GM21576 (cell line): ENCODE data around the gene PLEKHA7.

Experiments
- ATAC-seq: cut with Tn5 transposase; IDR thresholded peaks from one replicate; pipeline ENCODE4 v1.9.1; 2021; ENCODE audit warnings: mild to moderate bottlenecking, moderate library complexity; ENCODE audit not compliant: unreplicated experiment

The PLEKHA7 gene

DNA sequence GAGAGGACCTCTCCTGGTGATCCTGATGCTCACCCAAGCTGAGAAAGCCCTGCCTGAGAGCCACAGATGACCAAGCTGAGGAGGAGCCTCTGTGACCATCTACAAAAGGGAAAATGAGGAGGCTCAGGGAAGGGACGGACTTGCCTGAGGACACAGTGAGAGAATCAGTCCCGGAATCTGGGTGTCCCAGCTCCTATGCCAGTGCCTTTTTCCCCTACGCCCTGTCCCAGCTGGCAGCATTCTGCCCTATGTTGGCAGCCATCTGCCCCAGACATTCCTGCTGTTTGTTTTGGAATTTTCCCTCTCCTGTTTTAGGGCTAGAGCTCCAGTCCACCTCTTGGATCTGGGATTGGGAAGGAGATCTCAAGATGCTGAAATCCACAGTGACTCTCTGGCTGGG, 221.2 kb downstream of the PLEKHA7 start:
- no peak for ATAC-seq

DNA sequence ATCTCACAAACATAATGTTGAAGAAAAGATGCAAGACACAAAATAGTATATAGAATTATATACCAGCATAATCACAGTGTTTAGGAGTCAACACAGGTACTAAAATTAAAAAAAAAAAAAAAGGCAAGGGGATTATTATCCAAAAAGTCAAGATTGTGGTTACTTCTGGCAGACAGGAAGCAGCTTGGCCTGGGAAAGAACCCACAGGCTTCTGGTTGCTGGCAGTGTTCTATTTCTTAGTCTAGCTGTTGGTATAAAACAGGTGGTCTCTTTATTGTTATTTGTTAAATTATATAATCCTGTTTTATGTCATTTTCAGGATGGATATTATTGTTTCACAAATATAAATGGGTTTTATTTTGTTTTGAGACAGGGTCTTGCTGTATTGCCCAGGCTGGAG, 221.8 kb downstream of the PLEKHA7 start:
- ATAC-seq: no peak

DNA sequence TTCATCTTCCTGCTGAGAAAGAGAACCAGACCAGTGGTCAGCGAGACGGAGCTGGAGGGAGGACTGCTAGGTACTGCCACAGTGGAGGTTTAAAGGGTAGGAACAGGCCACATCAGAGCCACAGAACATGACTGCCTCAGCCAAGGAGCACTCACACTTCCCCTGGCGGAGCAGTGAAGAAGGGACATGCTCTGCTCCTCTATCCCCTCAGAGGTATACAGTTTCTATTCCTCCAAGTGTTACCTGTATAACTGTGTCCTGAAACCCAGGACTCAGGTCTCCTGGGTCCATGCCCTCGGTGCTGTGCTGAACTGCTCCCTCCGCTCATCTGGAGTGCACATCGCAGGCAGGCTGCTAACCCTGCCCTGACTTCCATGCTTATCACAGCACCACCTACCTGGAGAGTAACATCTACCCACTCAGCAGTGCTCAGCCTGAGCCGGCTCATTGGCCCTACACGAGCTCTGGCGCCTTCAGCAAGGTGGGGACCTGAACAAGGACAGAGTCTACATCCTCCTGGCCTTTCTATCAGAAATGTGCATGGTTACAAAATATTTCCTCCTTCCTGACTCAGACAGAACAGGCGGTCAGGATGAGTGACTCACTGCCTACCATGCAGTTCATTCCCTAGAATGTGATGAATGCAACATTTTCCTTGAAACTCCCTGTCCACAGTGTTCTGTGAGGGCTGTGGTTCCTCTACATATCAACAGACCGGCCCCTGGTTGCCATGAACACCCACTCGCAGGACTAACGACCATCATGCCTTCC, 222.8 kb downstream of the PLEKHA7 start:
- no peak for ATAC-seq

DNA sequence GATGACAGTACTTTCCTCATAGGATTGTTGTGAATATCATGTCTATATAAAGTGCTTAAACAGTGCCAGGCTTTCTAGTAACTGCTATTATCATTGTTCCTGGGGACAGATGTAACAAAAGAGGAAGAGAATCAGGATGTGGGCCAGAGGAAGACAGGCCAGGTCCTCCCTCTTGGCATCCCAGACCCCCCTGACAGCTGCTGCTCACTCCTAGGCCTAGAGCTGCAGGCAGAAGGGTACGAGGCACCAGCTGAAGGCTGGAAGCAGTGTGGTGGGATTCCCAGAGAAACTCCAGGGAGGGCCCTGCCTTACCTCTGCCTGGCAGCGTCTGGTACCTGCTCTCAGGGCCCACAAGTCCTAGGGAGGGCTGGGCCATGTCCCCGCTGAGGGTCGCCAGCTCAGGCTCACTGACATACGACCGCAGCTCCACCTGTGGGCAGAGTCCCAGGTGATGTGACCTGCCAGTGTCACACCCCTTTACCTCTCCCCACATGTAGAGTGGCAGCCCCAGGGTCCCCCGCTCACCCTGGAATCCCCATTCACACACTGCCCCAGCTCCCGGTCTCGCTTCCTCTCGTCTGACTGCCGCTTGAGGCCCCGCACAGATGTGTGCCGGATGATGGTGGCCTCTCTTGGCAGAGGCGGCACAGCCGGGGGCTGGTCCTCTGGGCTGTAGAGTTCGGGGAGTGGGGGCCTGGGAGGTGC, 223.6 kb downstream of the PLEKHA7 start:
- no peak for ATAC-seq

DNA sequence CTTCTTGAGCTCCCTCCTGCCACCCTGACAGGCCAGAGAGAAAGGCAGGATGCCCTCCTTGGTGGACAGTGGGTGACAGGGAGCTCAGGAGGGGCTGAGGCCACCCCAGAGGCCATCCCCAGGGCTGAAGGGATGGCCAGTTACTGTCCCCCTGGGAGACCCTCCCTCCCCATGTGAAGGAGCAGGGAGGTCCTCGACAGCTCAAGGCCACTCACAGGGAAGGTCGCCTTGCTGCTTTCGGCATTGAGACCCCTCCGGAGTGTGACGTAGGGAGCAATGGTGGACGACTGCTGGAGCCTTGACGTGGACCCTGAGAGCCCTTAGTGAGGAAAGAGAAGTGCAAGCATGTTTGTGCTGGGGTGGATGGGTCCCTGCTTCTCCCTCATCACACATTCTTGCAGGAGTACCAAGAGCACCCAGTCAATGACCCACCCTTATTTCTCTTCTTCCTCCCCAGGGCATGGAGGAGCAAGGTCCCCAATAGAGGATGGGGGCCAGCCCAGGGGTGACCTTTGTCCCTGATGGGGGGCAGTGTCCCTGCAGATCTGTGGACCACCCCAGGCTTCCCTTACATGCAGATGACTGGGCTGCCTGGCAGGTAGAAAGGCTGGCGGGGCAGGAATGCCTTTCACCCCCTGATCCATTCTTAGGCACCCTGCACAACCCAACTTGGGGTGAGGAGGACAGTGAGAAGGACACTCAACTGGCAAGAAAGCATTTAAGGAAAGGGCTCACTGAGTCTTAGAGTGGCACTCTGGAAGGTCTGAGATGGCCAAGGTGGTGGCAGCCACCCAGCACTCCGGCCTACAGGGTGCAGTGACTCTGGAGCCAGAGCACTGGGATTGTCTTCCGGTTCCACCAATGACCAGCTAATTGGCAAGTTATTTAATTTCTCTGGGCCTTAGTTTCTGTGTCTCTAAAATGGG, 224.4 kb downstream of the PLEKHA7 start:
- no peak for ATAC-seq

DNA sequence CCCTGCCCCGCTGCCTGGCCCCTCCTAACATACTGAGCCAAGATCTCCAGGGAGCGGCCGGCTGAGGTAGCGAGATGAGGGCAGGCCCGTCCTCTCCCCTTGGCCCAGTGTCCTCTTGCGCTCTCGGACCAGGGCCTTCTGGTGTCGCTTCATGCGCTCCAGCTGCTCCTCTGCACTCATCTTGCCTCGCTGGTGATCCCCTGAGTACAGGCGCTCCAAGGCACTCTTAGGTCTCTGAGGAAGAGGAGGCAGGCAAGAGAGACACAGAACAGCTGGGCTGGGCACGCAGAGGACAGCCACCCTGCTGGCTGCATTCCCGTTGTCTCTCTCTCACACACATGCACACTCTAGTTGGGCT, 225.2 kb downstream of the PLEKHA7 start:
- no peak for ATAC-seq

DNA sequence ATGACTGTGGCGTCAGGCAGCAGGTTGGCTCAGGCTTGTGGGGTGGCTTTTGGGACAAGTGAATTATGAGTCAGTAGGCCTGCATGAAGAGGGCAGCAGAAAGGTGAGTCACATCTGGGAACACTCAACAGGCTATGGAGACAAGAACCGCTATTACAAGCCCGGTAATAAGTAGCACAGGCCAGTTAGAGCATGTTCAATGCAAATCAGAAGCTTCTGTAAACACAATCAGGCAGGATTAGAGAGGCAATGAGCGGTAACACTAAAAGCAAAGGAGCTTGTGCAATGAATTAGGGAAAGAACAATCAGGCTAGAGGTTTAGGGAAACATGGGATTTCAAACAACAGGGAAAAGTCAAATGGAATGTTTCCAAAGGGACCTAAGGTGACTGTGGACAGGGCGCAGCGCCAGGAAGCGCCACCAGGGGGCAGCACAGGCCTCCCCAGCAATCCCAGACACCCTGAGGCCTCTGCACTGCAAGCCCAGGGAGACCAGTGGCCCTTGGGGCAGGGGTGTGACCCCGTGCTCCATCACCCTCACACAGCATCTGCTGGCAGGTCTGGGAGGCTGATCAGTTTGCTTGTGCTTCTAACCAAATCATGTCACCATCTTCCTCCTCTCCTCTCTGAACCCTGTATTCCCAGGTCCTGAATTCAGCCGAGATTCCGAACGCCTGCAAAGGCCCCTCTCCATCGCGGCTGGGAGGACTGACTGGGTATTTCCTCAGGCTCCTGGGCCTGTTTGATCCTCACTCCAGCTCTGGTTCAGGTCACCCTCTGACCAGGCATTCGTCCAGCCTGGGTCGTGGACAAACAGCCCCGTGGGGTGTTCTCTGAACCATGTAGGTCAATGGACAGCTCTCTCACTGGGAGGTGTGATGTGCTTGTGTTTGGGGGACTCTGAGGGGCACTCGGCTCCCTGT, 225.8 kb downstream of the PLEKHA7 start:
- ATAC-seq: peak; percentile 61

DNA sequence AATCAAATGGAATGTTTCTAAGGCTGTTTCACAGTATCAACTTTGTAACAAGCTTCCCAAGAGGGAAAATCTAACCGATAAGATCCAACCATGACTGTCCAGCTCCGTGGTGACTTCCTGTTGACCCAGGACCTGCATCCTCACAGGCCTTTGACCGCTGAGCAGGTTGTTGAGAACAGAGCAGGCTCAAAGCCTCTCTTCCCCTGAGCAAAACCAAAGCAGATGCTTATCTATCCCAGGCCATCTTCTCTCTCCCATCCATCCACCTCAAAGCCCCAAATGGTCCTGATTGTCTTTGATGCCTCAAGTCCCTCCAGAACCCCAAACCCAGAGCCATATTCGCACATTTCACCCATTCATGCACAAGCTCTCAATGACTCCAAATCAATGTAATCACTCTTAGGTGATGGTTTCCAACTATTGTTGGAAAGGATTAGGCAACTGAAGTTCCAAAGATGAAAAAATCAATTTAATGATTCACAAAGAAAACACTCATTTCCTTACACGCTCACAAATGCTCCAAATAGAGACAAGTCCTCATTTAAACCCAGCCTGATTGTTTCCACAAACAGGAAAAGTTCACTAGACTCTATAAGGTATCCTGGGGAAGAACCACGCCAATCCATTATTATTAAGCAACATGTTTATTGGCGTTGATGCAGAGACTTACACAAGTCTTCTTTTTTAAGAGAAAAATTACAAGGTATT, 227.0 kb downstream of the PLEKHA7 start:
- no peak for ATAC-seq

DNA sequence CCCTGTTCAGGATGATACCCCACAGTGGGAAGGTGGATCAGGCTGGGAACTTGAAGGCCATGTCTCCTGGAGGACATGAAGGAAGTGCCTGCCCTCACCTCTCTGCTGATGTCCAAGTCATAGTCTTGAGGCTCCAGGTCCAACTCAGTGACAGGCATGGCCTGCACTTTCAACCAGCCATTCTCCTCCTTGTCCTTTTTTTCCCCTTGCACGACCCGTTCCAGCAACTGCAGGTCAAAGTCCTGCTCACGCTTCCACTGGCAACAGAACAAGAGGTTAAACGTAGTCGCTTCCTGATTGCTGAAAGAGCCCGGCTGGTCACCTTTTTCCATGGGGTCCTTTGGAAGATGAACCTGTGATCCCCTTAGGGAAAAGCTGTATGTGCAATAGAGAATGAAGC, 228.1 kb downstream of the PLEKHA7 start:
- ATAC-seq: no peak

DNA sequence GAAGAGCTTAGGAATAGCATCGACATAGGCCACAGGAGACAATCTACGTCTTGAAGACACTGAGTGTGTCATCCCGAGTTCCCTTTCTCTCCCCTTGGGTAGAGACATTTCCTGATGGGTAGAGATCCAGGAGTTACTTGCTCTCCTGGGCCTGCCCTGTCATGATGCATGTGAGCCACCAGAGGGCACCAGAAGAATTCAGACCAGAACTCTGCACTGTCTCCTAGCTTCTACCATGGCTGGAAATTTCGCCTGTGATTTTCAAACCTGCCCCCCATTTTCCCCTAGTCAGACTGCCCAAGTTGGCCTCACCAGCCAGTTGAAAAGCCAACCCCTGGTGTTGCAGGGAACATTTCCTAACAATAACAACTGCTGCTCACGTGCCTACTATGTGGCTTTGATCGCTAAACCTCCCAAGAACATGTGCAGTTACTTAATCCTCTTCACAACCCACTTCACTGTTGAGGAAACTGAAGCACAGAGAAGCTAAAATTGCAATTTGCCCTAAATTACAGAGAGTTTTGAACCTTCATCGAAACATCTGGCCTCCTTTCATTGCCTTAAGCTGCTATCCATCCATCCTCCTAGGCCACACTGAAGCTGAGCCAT, 228.6 kb downstream of the PLEKHA7 start:
- ATAC-seq: peak; percentile 81

DNA sequence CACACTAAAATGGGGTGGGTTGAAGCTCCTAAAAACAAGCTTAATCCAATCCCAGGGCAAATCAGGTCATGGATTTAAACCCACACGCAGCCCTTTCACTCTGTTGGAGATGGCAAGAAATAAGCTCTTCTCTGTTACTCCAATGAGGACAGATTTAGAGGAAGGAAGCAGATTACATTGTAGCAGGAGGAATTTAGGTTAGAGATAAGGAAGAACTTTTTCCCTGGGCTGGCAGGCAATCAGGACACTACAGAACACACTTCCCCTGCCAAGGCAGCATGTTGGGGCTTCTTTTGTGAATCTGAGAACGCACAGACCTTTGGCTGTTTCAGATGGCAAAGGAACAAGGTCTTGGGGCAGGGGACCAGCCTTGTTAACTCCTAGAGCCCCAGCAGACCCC, 229.5 kb downstream of the PLEKHA7 start:
- ATAC-seq: no peak

DNA sequence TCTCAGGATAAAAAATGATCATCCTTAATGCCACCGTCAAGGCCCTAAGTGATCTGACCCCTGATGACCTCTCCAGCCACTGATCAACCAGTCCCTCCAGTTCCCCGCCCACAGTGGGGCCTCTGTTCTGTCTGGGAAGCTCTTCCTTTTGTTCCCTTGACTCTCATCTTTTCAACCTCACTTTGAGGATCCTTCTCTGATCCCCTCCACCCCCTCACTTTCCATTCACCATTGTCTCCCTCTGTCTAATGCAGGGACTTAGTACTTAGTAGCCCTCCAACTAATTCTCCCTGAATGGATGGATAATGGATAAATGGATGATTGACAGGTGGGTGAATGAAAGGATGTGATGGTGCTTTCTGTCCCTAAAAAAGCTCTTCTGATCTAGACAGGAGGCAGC, 230.1 kb downstream of the PLEKHA7 start:
- ATAC-seq: no peak

DNA sequence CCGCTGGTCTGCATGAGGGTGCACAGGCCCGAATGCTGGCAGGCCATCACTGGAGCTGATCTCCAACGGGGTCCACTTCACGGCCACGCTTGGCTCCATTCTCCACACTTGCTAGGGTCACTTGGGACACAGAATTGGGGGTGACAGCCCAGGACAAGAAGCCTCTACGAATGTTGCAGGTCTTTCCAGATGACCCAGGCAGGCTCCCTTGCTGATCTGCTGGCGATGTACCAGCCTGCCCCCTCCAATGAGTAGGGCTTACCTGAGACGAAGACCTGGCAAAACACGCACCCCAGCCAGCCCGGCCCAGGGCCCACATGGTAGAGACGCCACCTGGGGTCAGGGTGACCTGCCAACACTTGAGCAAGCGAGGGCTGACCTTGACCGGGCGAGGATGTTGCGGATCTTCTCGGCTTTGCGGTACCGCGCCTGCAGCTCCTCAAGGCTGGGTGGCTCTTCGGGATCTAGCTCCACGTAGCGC, 230.9 kb downstream of the PLEKHA7 start:
- no peak for ATAC-seq

DNA sequence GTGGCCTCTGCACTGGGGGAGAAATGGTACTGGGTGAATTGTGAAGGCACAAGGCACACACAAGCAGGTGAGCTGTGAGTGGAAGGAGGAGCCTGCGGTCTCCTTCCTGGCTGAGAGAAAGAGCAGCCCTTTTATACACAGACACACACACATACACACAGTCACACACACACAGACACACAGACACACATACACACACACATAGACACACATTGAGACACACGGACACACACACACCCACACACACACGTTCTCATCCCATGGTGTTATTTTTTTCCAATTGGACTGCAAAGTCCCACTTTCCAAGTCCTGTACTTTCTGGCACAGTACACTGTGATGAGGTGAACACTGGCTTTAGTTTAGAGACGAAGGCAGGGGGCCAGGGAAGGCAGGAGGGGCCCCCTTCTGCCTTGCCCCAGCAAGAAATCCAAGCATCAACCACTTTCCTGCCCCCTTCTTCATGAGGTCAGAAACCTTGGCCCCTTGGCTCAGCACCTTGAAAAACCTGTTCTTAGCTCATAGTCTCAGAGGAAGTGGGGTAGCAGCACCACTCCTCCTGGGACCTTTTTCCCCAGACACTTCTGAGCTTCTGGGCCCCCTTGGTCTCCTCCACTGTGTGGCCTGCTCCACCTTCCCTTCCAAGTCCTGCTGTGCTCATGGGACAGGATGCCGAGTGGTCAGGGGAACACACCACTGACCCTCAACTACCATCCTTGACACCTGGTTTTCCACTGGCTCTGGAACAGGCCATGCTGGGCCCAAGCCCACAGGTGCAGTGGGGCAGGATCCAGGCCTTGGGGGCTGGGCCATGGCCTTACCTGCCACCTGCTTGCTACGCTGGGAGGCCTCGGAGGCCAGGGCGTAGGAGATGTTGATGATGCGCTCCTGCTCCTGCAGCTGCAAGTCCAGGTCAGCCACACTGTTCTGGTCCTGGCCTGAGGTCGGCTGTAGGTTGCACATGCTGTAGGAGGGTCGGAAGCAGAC, 232.0 kb downstream of the PLEKHA7 start:
- ATAC-seq: no peak

DNA sequence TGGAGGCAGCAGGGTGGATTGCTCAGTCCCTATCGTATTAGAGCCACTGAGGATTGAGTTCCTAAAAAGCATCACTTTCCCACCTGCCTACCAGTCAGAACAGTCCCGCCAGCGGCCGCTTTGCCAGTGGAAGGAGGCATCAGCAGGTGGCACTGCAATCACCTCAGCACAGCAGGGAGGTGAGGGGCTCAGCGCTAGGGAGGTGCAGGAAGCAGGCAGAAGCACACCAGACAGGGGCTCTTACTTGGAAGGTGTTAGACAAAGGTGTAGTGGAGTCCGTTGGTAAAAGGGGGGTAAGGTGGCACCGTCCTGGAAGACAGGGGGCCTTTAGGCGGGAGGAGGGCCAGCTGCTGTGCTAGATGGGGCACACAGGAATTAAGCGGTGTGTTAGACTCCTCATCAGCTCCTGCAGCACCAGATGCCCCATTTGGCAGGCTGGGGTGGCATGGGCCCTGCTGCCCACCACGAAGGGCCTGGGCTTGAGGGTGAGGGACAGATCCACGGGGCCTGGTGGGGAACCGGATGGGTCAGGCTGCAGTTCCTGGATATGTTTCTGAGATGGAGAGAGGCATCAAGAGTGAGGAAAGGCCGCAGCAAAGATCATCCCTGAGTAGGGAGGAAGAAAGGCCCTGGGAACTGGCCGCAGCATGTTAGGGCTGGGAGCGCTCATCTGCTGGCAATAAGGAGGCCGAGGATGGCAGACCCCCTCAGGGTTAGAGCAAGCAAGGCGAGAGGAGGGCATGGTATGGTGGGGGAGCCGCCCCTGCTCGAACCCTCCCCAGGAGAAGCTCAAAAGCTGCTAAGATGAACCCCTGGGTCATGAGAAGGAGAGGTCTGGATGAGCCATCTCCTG, 233.3 kb downstream of the PLEKHA7 start:
- no peak for ATAC-seq

DNA sequence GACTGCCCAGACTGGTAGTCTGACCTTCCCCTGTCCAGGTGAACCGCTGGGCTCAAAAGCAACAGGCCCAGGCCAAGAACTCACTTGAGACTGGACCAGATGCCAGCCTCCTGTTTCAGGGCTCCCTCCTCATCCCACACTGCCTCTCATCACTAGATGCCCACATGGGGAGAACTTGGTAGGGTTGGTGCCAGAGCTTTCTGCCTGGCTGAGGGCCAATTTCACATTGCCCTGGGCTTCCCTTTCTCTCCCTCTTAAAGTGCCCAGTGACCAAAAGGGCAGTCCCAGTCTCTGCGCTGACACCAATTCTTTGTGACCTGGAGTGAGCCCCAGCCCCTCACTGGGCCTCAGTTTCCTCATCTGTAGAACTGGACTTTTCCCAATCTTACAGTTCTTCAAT, 234.1 kb downstream of the PLEKHA7 start:
- no peak for ATAC-seq

DNA sequence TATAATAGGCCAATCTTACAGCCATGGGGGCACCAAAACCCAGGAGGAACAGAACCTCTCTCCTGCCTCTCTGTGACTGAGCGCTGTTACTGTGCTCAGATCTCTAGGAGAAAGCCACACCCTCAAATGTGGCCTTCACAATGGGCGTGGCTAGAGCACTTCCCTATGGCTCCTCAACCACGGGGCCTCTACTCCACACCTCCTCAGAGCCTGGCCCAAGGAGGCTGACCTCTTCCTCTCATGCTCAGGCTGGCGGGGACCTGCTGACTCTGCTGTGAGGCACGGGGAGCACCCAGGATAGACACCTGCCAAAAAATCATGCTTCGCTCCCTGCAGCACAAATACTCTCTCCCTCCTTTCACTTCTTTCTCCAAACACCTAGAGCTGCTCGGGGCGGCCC, 234.8 kb downstream of the PLEKHA7 start:
- ATAC-seq: no peak
